HG03354 (cell line): ENCODE results near the gene FYB1.

Source experiments
- ATAC-seq: cut with Tn5 transposase; IDR thresholded peaks from one replicate; pipeline ENCODE4 v1.9.1; 2021; ENCODE audit warnings: mild to moderate bottlenecking; ENCODE audit not compliant: unreplicated experiment, poor library complexity, severe bottlenecking

The FYB1 gene

GRCh38 chr5:39106322-39106721, 113.0 kb downstream of the FYB1 start:
- no peak for ATAC-seq

- no peak for ATAC-seq
These were observed 115.1 kb downstream of the FYB1 start for GRCh38 chr5:39104221-39104620.

GRCh38 chr5:39102684-39103155, 116.6 kb downstream of the FYB1 start:
- ATAC-seq, result no peak

- ATAC-seq, result no peak
These were observed 118.4 kb downstream of the FYB1 start for GRCh38 chr5:39100851-39101396.

GRCh38 chr5:39100301-39100850, 119.0 kb downstream of the FYB1 start:
- ATAC-seq, result no peak

- ATAC-seq, result no peak
These were observed 119.5 kb downstream of the FYB1 start for GRCh38 chr5:39099831-39100230.

GRCh38 chr5:39093352-39093751, 126.0 kb downstream of the FYB1 start:
- no peak for ATAC-seq

GRCh38 chr5:39092581-39093351, 126.6 kb downstream of the FYB1 start:
- ATAC-seq, result no peak

GRCh38 chr5:39091940-39092580, 127.3 kb downstream of the FYB1 start:
- no peak for ATAC-seq

GRCh38 chr5:39083968-39084367, 135.4 kb downstream of the FYB1 start:
- no peak for ATAC-seq

GRCh38 chr5:39082995-39083394, 136.4 kb downstream of the FYB1 start:
- no peak for ATAC-seq

- ATAC-seq, result peak; percentile 40
These were observed 138.7 kb downstream of the FYB1 start for GRCh38 chr5:39080597-39081204.

- no peak for ATAC-seq
These were observed 139.2 kb downstream of the FYB1 start for GRCh38 chr5:39080168-39080567.

- ATAC-seq, result no peak
These were observed 140.2 kb downstream of the FYB1 start for GRCh38 chr5:39079147-39079546.

- ATAC-seq, result peak; percentile 21
These were observed 142.3 kb downstream of the FYB1 start for GRCh38 chr5:39076757-39077728.

- ATAC-seq, result no peak
These were observed 143.1 kb downstream of the FYB1 start for GRCh38 chr5:39076101-39076756.

- ATAC-seq, result peak; percentile 73
These were observed 145.1 kb downstream of the FYB1 start, which contains the start of gene RICTOR for GRCh38 chr5:39074017-39074814. RICTOR (minus strand) TSS chr5:39074399; CDS start chr5:39074377, 22 bp downstream.

- peak; percentile 33 for ATAC-seq
These were observed 145.7 kb downstream of the FYB1 start for GRCh38 chr5:39073767-39074016.
